ENCODE data around the gene CSNK2B.

The CSNK2B gene

DNA sequence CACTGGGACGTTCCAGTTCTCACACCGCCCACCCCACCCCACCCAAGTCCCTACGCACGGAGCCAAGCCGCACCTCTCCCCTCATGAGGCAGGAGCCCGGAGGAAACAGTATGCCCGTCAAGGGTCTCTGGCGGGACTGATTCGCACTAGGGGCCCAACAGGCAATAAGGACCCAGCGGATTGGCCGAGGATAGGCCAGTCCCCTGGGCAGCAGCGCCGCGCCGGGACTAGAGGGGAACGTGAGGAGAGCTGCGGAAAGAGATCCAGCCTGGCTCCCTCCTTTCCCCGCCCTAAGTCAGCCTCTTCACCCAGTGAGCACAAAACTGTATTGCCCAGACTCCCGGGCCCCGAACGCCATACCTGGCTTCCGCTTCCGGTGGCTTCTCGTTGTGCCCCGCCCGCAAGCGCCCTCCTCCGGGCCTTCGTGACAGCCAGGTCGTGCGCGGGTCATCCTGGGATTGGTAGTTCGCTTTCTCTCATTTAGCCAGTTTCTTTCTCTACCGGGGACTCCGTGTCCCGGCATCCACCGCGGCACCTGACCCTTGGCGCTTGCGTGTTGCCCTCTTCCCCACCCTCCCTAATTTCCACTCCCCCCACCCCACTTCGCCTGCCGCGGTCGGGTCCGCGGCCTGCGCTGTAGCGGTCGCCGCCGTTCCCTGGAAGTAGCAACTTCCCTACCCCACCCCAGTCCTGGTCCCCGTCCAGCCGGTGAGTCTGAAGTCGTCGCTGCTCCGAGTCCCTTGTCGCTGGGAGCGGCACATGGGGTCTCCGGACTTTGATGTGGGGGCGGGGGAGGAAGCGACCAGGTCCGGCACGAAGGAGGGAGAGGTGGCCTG, at the start of gene CSNK2B:
Gene CSNK2B, plus strand, starts transcription at position 580 of the 836 bp plus-strand sequence. CDS start 752 bp downstream, outside the sequence.
- peak; percentile 92 to 98 (median 97) for DNase-seq

DNA sequence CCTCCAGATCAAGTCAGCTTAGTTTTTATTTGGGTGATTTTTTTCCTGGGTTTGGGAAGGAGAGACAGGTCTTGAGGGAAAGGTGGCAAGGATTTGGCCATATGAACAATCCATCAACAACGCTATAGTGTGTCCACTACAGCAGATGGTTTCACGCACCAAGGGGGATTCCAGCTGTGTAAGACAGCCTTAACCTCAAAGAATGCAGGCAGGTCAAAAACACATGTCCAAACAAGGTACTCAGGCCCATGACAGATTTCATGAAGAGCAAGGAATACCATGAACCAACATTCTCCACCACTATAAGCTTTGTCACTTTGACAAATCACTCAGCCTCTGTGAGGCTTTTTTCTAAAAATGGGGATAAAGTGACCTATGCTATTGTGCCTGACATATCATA, 48.9 kb upstream of the CSNK2B start:
- no peak for DNase-seq

DNA sequence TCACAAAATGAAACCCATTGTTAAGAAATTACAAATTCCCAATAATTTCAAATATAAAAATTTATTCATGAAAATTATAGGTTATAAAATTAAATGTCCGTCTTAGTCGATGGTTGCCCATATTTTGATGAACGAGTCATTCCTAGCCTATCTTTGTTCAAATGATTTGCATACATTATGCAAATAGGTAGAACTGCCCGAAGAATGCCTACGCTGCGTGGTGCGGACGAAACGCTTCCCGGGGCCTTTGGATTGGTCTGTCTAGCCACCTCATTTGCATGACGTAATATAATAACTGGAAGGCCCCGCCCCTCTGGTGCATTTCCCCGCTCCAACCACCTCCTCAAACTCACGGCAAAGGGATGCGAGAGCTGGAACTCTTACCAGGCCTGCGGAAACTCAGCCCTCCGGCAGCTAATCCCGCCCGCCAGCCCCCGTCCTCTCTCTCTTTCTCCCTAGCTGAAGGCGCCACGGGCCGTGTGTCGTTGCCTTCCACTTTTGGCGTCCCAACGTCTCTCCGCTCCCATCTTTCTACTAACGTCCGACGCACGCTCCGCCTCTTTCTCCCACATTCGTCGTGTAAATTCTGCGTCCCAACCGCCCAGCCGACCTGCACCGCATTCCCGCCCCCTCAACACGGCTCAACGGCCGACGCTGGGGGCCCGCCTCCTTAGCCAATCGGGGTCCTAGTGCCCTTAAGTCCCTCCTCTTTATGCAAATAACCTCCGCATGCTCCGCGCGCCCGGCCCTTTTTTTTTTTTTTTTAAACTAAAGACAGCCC, 45.9 kb upstream of the CSNK2B start:
- peak; percentile 96 to 99 (median 97) for DNase-seq

DNA sequence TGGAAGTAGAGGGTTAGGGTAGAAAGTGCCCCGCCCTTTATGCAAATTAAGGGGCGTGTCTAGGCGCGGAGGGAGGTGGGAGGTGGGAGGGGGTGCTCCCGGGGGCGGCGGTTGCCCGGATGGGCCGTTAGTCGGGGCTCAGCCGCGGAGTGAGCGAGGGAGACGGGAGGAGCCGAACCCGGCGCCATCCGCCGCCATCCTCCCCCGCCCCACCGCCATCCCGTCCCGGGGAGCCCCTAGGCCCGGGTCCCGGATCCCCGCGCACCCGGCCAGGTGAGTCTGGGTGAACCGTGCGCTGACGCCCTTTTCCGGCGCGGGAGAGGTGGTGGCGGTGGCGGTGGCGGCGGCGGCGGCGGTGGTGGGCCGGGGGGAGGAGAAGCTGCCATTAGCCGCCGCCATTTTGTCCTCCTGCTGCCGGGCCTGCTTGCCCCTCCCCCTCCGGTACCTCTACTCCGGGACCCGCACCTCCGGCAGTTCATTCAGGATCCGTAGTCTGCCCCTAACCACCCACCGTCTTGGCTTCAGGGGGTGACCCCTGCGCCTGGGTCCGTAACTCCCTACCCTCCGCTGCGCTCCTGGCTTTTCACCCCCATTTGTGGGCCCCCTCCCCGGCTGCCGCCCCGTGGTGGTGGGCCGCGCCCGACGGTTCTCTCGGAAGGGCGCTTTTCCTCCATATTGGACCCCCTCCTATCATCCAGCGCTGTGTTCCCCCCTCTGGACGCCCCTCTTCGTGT, 45.1 kb upstream of the CSNK2B start, which contains the start of gene PRRC2A:
Gene PRRC2A, plus strand, starts transcription at position 130 of the 734 bp plus-strand sequence. CDS start 2,075 bp downstream, outside the sequence.
- DNase-seq, result peak in 3 of 6 experiments; percentile 79 to 99 (median 97)

DNA sequence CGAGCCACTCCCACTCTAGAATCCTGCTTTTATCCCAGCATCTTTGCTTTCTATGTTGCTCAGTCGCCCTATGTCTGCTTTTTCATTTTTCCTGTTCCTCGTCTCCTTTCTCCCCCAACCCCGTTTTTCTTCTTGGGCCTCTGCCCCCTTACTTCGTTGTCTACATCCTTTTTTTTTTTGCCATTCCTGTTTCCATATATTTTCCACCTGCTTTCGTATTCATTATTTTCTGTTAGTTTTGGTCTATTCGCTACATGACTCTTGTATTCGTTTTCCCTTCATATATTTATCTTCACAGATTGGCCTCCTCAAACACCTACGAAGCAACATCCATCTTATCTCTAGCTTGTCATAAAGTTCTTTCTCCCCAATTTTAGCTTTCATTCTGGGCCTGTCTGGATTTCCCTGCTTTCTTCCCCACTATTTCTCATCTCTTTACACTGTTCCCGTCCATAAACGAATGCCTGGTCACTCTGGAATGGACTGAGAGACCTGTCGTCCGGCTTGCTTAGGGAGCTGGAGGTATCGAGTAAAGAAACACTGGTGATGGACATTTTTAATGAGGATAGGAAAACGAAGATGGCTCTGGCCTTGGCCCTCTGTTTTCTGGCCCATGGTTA, 44.5 kb upstream of the CSNK2B start:
- peak in 1 of 6 experiments; percentile 29 for DNase-seq

DNA sequence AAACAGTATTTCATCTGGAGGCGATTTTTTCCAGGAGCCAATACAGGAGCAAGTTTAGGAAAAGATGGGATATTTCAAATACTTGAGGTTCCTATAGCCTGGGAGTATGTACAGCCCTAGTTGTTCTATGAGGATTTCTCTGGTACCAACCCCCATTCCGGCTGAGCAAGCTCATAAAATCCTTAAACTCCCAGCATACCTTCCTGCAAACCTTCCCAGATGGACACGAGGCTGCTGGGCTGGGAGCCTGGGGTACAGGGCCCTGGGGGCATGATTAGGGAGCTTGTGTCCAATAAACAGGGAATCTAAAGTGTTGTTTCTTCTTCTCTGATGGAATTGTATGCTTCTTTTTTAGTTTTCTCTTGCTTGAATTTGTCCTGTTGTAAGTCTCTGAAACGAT, 43.9 kb upstream of the CSNK2B start:
- no peak for DNase-seq

DNA sequence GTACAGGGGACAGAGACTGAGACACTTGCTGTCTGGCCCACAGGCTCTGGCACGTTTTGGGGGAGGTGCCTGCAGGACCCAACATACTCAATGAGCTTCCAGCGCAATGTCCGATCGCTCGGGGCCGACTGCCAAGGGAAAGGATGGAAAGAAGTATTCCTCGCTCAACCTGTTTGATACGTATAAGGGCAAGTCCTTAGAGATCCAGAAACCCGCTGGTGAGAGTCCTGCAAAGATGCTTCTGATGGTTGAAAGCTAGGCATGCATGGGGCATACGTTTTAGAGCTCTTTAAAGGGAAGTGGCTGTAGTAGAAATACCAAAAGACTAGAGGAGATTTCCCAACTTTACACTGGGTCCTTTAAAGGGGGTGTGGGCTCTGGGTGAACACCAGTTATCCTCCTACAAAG, 43.2 kb upstream of the CSNK2B start:
- no peak for DNase-seq

DNA sequence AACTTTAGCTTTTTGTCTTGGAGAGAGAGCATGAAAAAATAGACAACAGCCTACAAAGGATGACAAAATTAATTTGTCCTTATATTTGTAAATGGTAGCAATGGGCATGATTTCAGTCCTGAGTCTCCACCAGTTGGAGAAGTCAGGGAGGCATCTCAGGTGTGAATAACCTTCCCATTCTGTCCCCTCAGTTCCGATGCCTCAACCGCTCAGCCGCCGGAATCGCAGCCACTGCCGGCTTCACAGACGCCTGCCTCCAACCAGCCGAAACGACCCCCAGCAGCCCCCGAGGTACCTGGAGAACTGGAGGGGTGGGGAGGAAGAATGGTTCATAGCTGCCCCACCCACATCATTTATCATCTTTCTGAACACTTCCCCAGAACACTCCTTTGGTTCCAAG, 41.8 kb upstream of the CSNK2B start:
- no peak for DNase-seq

DNA sequence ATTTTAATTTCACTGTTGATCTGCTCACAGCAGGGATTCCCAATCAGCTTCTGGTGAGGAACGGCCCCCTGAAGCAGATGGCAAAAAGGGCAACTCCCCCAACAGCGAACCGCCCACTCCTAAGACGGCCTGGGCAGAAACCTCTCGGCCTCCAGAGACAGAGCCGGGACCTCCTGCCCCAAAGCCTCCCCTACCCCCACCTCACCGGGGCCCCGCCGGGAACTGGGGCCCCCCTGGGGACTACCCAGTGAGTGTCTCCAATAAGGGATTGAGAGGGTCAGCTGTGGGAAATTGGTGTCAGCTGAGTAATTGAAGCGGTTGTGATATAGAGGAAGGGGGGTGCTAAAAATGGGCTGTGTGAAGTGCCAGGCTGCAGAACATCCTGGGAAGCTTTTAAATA, 38.9 kb upstream of the CSNK2B start:
- no peak for DNase-seq

DNA sequence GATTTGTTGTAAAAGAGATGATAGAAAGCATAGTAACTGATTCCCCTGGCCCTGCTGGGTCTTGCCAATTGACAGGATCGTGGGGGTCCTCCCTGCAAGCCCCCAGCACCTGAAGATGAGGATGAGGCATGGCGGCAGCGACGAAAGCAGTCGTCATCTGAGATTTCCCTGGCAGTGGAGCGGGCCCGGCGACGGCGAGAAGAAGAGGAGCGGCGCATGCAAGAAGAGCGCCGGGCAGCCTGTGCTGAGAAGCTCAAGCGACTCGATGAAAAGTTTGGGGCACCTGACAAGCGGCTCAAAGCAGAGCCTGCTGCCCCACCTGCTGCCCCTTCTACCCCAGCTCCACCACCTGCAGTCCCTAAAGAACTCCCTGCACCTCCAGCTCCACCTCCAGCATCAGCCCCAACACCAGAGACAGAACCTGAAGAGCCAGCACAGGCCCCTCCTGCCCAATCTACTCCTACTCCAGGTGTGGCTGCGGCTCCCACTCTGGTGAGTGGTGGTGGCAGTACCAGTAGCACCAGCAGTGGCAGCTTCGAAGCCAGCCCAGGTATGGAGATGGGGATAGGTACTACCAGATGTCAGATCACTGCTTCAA, 38.1 kb upstream of the CSNK2B start:
- DNase-seq, result no peak

DNA sequence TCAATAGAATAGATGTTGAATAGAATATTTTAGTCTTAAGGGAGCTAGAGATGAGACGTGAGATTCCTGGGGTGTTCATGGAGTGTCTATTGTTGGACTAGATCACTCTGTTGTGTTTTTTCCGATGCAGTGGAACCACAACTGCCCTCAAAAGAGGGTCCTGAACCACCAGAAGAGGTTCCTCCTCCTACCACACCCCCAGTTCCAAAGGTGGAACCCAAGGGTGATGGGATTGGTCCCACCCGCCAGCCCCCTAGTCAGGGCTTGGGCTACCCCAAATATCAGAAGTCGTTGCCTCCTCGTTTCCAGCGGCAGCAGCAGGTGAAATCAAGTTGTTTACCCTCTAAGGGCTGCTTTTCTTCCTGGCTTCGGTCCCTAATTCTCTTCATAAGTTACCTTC, 36.9 kb upstream of the CSNK2B start:
- no peak for DNase-seq

DNA sequence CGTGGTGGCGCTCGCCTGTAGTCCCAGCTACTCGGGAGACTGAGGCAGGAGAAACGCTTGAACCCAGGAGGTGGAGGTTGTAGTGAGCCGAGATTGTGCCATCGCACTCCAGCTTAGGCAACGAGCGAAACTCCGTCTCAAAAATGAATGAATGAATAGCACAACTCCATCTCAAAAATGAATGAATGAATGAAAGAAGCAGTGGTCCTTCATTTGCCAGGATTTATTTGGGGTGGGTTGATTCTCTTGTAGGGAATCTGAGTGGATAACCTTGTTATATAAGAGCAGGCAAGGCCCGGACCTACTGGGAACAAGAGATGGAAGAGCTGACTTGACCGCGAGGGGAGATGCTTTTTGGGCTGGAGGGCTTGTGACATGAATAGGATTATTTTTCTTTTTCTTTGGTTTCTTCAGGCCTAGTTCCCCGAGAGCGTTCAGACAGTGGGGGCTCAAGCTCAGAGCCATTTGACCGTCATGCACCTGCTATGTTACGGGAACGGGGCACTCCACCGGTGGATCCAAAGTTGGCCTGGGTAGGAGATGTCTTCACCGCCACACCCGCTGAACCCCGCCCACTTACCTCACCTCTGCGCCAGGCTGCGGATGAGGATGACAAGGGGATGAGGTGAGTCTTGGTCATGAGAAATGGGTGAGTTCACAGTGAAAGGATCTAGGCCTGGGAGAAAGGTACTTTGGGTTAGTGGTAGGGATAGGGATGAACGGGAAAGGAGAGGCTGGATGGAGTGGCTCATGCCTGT, 35.5 kb upstream of the CSNK2B start:
- DNase-seq, result no peak

DNA sequence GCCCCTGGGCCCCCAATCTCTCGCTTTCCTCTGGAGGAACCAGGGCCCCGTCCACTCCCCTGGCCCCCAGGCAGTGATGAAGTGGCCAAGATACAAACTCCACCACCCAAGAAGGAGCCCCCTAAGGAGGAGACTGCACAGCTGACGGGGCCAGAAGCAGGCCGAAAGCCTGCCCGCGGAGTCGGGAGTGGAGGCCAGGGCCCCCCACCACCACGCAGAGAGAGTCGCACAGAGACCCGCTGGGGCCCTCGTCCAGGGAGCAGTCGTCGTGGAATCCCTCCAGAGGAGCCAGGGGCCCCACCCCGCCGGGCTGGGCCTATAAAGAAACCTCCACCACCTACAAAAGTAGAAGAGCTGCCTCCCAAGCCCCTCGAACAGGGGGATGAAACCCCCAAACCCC, 34.7 kb upstream of the CSNK2B start:
- DNase-seq, result no peak

DNA sequence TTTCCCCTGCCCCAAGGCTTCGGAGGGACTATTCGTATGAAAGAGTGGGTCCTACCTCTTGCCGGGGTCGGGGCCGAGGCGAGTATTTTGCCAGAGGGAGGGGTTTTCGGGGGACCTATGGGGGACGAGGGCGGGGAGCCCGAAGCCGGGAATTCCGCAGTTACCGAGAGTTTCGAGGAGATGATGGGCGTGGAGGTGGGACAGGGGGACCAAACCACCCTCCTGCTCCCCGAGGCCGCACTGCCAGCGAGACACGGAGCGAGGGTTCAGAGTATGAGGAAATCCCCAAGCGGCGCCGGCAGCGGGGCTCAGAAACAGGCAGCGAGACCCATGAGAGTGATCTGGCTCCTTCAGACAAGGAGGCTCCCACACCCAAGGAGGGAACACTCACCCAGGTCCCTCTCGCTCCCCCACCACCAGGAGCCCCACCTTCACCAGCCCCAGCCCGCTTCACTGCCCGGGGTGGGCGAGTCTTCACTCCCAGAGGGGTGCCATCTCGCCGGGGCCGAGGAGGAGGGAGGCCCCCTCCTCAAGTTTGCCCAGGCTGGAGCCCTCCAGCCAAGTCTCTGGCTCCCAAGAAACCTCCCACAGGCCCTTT, 34.1 kb upstream of the CSNK2B start:
- DNase-seq, result no peak

DNA sequence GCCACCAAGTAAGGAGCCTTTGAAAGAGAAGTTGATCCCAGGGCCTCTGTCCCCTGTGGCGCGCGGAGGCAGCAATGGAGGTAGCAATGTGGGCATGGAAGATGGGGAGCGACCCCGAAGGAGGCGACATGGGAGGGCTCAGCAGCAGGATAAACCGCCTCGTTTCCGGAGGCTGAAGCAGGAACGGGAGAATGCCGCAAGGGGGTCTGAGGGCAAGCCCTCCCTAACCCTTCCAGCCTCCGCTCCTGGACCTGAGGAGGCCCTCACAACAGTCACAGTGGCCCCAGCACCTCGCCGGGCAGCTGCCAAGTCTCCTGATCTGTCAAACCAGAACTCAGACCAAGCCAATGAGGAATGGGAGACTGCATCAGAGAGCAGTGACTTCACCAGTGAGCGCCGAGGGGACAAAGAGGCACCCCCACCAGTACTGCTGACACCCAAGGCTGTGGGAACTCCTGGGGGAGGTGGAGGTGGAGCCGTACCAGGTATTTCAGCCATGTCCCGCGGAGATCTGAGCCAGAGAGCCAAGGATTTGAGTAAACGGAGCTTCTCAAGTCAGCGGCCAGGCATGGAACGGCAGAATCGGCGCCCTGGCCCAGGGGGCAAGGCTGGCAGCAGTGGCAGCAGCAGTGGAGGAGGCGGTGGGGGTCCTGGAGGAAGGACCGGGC, 33.5 kb upstream of the CSNK2B start:
- no peak for DNase-seq

DNA sequence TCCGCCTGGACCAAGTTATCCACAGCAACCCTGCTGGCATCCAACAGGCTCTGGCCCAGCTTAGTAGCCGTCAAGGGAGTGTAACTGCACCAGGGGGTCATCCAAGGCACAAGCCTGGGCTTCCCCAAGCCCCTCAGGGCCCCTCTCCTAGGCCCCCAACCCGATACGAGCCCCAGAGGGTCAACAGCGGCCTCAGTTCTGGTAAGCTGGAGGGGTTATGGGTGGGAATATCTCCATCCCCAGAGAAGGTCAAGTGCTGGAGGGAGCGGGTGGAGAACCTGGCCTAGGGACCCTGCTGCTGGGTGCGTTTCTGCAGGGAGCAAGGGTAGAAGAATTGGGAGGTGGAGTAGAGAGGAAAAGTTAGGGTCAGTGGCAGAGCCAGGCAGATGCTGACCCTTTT, 32.4 kb upstream of the CSNK2B start:
- DNase-seq, result no peak

DNA sequence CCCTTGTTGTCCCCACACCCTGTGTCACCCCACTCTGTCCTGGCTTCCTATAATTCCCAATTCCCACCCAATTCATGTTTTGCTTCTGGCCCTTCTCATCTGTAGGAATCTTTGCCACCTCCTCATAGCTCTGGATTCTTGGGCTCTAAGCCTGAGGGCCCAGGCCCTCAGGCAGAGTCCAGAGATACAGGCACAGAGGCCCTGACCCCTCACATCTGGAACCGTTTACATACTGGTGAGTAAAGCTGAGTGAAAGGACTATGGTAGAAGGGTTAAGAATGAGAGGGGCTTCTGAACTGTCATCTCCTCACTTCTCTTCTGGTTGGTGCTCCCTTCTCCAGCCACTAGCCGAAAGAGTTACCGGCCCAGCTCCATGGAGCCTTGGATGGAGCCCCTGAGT, 31.7 kb upstream of the CSNK2B start:
- DNase-seq, result no peak

DNA sequence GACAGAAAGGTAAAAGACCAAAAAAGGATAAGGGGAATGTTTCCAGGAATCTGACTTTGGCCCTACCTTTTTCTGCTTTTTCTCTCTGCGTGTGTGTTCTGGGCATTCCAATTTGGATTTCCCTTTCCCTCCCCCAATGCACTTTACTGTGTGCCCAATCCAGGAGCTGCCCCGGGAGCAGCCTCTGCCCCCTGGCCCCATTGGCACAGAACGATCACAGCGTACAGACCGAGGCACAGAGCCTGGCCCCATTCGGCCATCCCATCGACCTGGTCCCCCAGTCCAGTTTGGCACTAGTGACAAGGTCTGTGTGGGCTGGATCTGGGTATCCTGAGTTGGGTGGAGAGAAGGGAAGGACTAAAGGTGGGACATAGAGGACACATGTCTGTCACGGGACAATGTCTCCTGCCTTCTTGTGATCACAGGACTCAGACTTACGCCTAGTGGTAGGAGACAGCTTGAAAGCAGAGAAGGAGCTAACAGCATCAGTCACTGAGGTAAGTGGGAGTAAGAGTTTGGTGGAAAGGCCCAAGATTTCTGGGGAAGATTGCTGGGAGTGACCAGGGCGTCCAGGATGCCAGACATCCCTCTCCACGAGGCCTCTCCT, 30.8 kb upstream of the CSNK2B start:
- no peak for DNase-seq

DNA sequence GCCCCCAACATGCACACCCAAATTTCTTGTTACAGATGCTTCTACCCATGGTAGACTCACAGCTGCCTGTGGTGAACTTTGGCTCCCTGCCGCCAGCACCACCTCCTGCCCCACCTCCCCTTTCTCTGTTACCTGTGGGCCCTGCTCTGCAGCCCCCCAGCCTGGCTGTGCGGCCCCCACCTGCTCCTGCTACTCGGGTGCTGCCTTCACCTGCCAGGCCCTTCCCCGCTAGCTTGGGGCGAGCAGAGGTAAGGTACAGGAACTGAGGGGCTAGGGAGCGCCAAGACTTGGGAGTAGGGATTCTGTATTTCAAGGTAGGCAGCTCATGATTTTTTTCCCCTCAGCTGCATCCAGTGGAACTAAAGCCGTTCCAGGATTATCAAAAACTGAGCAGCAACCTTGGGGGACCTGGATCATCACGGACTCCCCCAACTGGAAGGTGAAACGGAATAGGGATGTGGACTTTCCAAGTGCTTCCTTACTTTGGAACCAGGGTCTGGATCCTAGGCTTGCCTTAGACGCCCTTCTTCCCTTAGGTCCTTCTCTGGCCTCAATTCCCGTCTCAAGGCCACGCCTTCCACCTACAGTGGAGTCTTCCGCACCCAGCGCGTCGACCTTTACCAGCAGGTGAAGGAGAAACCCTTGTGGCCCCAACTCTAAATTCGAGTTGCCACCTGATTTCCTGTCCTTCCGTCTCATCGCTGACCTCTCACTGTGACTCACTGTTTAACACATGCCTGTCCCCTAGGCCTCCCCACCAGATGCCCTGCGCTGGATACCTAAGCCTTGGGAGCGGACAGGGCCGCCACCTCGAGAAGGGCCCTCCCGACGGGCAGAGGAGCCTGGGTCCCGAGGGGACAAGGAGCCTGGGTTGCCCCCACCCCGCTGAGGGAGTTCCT, 28.9 kb upstream of the CSNK2B start:
- DNase-seq, result no peak
